Endodermal cell (in vitro differentiated cells): ENCODE results near the gene GPR39. TPM values are rescaled to one million over a fixed set of nuclear protein-coding genes. Genes with fewer than 3 reads are reported as not detected.

Experiments
- DNase-seq: peaks from one replicate; pipeline ENCODE4 v3.0.0-alpha.2; 2017
- H3K27ac ChIP-seq: 2 replicates; pipeline ENCODE4 v1.5.1; 2013; ENCODE audit warnings: mild to moderate bottlenecking, low read depth, low read length, moderate library complexity
- H3K27me3 ChIP-seq: 2 replicates; pipeline ENCODE4 v1.6.1; 2013; ENCODE audit warnings: mild to moderate bottlenecking, low read length, moderate library complexity; ENCODE audit not compliant: insufficient read depth, control insufficient read depth, poor library complexity, severe bottlenecking
- H3K36me3 ChIP-seq: 2 replicates; pipeline ENCODE4 v1.7.0; 2013; ENCODE audit warnings: mild to moderate bottlenecking, low read length, moderate library complexity; ENCODE audit not compliant: control insufficient read depth, insufficient read depth
- H3K4me1 ChIP-seq: one replicate; pipeline ENCODE4 v1.7.0; 2013; ENCODE audit warnings: low read length; ENCODE audit not compliant: control insufficient read depth, insufficient read depth
- H3K4me3 ChIP-seq: 2 replicates; pipeline ENCODE4 v1.5.1; 2013; ENCODE audit warnings: mild to moderate bottlenecking, low read length, moderate library complexity
- H3K9ac ChIP-seq: 2 replicates; pipeline ENCODE4 v1.6.1; 2013; ENCODE audit warnings: mild to moderate bottlenecking, low read length, moderate library complexity; ENCODE audit not compliant: poor library complexity, severe bottlenecking; ENCODE audit errors: extremely low read depth
- H3K9me3 ChIP-seq: 2 replicates; pipeline ENCODE4 v1.6.1; 2013; ENCODE audit warnings: mild to moderate bottlenecking, low read length, moderate library complexity; ENCODE audit not compliant: control insufficient read depth
- H3K27ac Mint-ChIP-seq: 2 replicates; pipeline ENCODE4 v1.8.0; 2020; ENCODE audit warnings: mixed read lengths
- H3K27me3 Mint-ChIP-seq: 2 replicates; pipeline ENCODE4 v1.8.0; 2021; ENCODE audit warnings: mild to moderate bottlenecking, mixed read lengths; ENCODE audit not compliant: insufficient read depth
- H3K36me3 Mint-ChIP-seq: 2 replicates; pipeline ENCODE4 v1.8.0; 2020; ENCODE audit warnings: low read depth, mixed read lengths
- H3K4me1 Mint-ChIP-seq: 2 replicates; pipeline ENCODE4 v1.8.0; 2020; ENCODE audit warnings: mixed read lengths
- H3K4me3 Mint-ChIP-seq: 2 replicates; pipeline ENCODE4 v1.8.0; 2020; ENCODE audit warnings: mild to moderate bottlenecking, moderate library complexity, mixed read lengths
- H3K9me3 Mint-ChIP-seq: 2 replicates; pipeline ENCODE4 v1.8.0; 2020; ENCODE audit warnings: mild to moderate bottlenecking, mixed read lengths
- CTCF ChIP-seq: fragments of 200-600 bp; sonication (generic); conservative IDR thresholded peaks from 2 replicates; pipeline ENCODE4 v1.5.0; 2021; ENCODE audit warnings: antibody characterized with exemption, mild to moderate bottlenecking
- WGBS, 2 experiments: methylation state at CpG; one replicate each; pipeline versions ENCODE4 v1.1.5 to v1.1.7; 2013; ENCODE audit warnings: missing lambda C conversion rate in 2 of 2, mixed read lengths in 1 of 2; ENCODE audit not compliant: insufficient coverage in 1 of 2, insufficient read length in 1 of 2; 5-methylcytosine and 5-hydroxymethylcytosine counted together
- total RNA-seq, 2 donors: library from RNA; stranded (reverse); fragmentation: NEBNext Ultra II Directional in 1 of 2; extraction: Animal tissue kit (Norgen Biotek cat#: 25700) in 1 of 2; gene quantifications; 2 replicates in 1 of 2; 3 replicates in 1 of 2; pipeline ENCODE4 v1.2.1, GENCODE V29; 2021

Gene GPR39
- total RNA-seq, 2 donors from 2014 or later = 9.4 to 14.6 TPM

GRCh38 chr2:132403146-132403545 is 13.5 kb upstream of the GPR39 start:
- Mint-ChIP-seq H3K27ac (peak overlapping the region; percentile 91), H3K27me3 (no peaks in the 10 kb centered on the region), H3K36me3 (no peaks in the 10 kb centered on the region), H3K9me3 (peaks cover 6% of the 10 kb centered on the region), H3K4me1 (peaks cover 53% of the 10 kb centered on the region), H3K4me3 (no peak overlapping the region)
- peak; percentile 80 for DNase-seq
- Histone ChIP-seq H3K27ac (no peak overlapping the region), H3K4me3 (peak overlapping the region; percentile 36), H3K4me1 (peaks cover 11% of the 10 kb centered on the region), H3K27me3 (no peaks in the 10 kb centered on the region), H3K9me3 (peaks cover 11% of the 10 kb centered on the region), H3K9ac (peak overlapping the region; percentile 59), H3K36me3 (no peaks in the 10 kb centered on the region)
- WGBS, 2 experiments = 18 to 33% methylated on average over 4 of the region's 4 CpGs
- no peak for TF ChIP-seq CTCF

- peak overlapping the region; percentile 58 for H3K4me3 ChIP-seq
- H3K27ac ChIP-seq = no peak overlapping the region
- Mint-ChIP-seq H3K27ac (peak overlapping the region; percentile 91), H3K4me1 (peaks cover 60% of the 10 kb centered on the region), H3K9me3 (peaks cover 6% of the 10 kb centered on the region), H3K36me3 (no peaks in the 10 kb centered on the region), H3K27me3 (no peaks in the 10 kb centered on the region), H3K4me3 (no peak overlapping the region)
- H3K4me1 ChIP-seq = peaks cover 15% of the 10 kb centered on the region
- H3K27me3 ChIP-seq = no peaks in the 10 kb centered on the region
- no peaks in the 10 kb centered on the region for H3K36me3 ChIP-seq
- no peak for TF ChIP-seq CTCF
- peaks cover 11% of the 10 kb centered on the region for H3K9me3 ChIP-seq
- H3K9ac ChIP-seq = peak overlapping the region; percentile 59
- DNase-seq = no peak
- 61 to 64% methylated on average over 5 to 8 of the region's 8 CpGs for WGBS, 2 experiments
Observed at GRCh38 chr2:132404056-132404455, 12.5 kb upstream of the GPR39 start.

DNA sequence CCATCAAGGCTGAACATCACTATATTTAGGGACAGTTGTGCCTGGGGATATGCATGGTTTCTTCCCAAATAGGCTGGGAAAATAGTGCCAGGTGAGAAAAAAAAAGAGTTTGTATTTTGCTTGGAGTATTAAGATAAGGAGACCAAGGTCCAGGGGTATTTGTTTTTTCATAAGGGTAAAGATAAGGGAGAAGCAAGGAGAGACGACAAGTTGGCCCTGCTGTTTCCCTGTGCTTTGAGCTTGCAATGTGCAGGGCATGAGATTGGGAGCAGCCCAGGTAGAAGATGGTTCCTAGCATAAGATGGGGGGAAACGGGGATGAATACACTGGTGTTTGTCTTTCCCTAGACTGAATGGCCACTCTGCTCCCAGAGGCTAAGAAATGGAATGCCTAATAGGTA is 8.8 kb upstream of the GPR39 start:
- Histone ChIP-seq H3K4me1 (peaks cover 15% of the 10 kb centered on the region), H3K9ac (no peak overlapping the region), H3K27ac (no peak overlapping the region), H3K27me3 (no peaks in the 10 kb centered on the region), H3K4me3 (no peak overlapping the region), H3K9me3 (no peaks in the 10 kb centered on the region), H3K36me3 (no peaks in the 10 kb centered on the region)
- H3K4me3 Mint-ChIP-seq = no peak overlapping the region
- H3K9me3 Mint-ChIP-seq = peaks cover 2% of the 10 kb centered on the region
- no peak for TF ChIP-seq CTCF
- WGBS, 2 experiments = 44 to 91% methylated on average over 1 to 2 of the region's 2 CpGs
- peak overlapping the region; percentile 49 for H3K27ac Mint-ChIP-seq
- H3K27me3 Mint-ChIP-seq = no peaks in the 10 kb centered on the region
- H3K4me1 Mint-ChIP-seq = peaks cover 64% of the 10 kb centered on the region
- H3K36me3 Mint-ChIP-seq = no peaks in the 10 kb centered on the region
- no peak for DNase-seq
